GM19240 (cell line): ENCODE results near the gene MFSD12.

Experiments used
- DNase-seq: peaks from one replicate; pipeline ENCODE4 v3.0.0; 2011; ENCODE audit warnings: low spot score; ENCODE audit not compliant: insufficient read length

Gene MFSD12

DNA sequence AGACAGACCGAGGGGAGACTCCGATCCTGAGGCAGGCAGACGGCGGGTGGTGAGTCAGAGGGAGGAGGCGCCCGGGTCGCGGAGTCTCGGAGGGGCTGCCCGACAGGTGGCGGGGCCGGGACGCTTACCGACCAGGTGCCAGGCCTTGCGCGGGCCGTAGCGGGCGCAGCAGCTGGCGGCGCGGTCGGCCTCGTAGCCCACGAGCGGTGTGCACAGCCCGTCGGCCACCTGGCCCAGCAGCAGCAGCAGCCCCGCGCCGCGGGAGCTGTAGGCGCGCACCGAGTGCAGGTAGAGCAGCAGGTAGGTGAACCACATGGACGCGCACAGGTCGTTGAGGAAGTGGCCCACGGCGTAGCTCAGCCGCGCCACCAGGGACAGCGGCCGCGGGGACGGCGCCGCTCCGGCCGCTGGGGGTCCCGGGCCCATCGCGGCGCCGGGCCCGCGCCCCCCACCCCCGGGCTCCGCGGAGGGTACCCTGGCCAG is 367 bp downstream of the MFSD12 start:
- no peak for DNase-seq

DNA sequence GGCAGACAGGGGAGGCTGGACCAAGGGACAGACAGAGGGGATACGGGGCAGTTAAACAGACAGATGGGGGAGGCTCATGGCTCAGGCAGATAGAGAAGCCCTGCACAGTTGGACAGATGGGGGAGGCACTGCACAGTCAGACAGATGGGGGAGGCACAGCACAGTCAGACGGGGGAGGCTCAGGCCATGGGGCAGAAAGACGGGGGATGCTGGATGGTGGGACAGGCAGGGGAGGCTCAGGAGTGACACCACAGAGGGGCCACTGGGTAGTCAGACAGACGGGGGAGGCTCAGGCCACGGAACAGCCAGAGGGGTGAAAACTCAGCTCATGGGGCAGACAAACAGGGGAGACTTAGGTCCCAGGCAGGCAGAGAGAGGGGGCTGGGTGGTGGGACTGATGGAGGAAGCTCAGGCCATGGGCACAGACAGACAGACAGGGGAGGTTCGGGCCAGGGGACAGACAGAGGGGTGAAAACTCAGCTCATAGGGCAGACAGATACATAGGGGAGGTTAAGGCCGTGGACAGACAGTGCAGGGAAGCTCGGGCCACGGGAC is 886 bp downstream of the MFSD12 start:
- no peak for DNase-seq

DNA sequence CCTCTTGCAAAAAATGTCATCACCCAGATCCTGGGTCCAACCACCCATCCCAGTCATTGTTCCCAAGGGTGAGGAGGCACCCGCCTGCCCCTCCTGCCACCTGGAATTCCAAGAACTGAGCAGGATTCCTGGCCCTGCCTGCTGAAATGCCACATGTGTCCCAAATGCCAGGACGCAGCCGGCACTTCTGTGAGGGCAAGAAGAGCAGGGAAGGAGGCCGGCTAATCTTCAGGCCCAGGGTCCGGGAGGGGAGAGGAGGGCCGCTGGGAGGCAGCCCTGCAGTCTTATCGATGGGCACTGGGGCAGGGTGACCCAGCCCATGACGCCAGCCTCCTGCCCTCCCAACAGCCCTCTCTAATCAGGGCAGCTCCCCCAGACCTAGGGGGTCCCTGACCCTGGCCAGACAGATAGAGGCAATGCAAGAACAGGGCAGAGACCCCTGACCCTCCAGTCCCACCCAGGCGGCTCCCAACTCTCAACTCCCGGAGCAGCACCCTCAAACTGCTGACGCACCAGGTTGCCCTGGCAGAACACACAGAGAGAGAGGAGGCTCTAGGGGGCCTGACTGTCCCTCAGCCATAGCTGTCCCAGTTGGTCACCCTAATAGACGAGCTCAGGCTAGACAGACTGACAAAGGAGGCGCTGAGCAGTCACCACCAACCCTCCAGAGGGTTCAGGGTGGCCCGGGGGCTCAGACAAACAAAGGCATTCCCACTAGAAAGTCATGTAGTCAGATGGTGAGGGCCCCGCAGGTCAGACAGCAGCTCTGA is 1.5 kb downstream of the MFSD12 start:
- DNase-seq, result no peak

DNA sequence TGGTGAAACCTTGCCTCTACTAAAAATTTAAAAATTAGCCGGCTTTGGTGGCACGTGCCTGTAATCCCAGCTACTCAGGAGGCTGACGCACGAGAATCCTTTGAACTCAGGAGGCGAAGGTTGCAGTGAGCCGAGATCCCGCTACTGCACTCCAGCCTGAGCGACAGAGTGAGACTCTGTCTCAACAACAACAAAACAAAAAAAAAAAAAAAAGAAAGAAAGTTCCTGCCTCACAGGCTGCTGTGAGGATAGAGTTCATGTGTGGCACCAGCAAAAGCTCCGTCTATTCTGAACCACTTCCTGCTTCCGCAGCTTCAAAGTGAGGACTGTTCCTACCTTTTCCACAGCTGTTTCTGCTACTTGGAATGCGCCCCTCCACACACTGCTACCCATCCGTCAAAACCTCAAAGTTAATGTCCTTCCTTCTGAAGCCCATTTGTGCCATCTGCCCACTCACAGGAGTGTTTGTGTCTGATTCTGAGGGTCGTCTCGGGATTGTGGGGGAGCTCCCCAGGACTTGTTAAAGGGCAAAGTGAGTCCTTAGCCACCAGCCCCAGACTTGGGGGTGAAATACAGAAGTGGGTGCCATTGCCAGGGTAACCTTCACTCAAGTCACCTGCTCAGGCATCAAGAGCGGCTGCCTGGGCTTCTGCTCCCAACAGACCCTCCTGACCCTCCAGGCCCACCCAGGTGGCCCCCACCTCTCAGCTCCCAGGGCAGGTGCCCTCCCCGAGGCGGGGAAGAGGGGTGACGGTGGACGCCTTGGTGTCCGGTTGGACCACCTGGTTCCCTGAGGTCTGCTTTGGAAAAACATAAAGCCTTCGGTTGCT is 2.9 kb downstream of the MFSD12 start:
- no peak for DNase-seq

DNA sequence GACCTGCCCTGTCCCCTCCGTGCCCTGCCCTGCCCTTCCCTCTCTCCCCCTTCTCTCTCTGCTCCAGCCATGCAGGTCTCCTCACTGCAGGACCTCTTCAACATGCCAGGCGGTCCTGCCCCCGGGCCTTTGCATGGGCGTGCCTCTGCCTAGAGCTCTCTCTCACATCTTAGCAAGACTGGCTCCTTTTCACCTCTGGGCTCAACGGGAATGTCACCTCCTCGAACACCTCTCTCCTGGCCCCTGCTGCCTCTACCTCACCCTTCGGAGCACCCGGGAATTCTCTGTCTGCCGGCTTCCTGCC is 5.6 kb downstream of the MFSD12 start:
- no peak for DNase-seq

GRCh38 chr19:3550947-3551791 is 6.2 kb downstream of the MFSD12 start:
- no peak for DNase-seq

GRCh38 chr19:3549816-3550215 is 7.6 kb downstream of the MFSD12 start:
- DNase-seq, result no peak

- no peak for DNase-seq
These were observed 8.8 kb downstream of the MFSD12 start for GRCh38 chr19:3548606-3549005.

DNA sequence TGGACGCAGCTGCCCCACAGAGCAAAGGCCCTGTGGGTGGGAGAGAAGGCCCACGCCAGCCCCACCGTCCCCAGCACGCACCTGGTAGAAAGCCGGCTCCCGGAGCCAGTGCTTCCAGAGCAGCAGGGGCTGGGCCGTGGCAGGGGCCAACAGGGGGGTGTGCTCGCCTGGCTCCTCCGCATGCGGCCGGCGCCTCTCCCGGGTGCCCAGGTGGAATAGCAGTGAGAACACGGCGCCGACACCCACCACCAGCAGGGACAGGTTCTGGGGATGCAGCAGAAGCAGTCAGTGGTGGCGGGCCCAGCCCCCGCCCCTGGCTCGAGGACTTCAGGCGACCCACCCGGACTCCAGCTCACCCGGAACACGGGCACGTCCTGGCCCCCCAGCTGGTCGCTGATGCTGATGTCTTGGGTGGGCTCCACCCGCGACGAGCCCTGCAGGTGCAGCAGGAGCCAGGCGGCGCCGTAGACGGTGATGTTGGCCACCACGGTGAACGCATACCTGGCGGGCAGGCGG is 9.6 kb downstream of the MFSD12 start:
- no peak for DNase-seq

DNA sequence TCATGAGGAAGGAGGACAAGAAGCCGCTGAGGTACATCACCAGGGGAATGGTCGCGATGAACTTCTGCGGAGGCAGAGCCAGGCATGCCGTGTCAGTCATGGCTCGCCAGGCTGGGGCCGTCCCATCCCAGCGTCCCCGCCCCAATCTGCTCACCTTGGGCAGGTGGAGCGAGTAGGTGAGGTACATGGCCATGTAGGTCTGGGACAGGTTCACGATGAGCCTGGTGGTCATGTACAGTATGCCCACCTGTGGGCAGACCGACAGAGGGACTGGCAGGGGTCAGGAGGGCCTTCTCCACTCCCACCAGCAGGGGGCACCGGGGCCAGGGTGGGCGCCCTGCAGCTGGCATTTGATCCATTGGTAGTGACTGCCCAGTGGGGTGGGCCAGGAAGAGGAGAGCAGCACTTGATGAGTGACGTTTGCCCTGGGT is 10.1 kb downstream of the MFSD12 start:
- no peak for DNase-seq

- no peak for DNase-seq
These were observed 11.3 kb downstream of the MFSD12 start for GRCh38 chr19:3546119-3546518.

GRCh38 chr19:3545669-3546034 is 11.7 kb downstream of the MFSD12 start:
- no peak for DNase-seq

- peak; percentile 81 for DNase-seq
These were observed 12.4 kb downstream of the MFSD12 start for GRCh38 chr19:3544742-3545668.

GRCh38 chr19:3544058-3544376 is 13.4 kb downstream of the MFSD12 start:
- no peak for DNase-seq

- DNase-seq, result no peak
These were observed 14.0 kb downstream of the MFSD12 start for GRCh38 chr19:3543150-3544057.

DNA sequence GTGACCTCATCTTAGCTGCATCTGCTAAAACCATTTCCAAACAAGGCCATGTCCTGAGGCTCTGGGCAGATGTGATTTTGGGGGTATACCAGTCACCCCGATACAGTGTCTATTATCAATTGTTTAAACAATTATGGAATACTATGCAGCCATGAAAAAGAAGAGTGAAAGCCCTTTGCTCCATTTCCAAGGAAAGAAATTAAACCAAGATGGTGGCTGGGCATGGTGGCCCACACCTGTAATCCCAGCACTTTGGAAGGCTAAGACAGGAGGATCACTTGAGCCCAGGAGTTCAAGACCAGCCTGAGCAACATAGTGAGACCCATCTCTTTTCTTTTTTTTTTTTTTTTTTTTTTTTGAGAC is 17.6 kb downstream of the MFSD12 start:
- DNase-seq, result no peak

- no peak for DNase-seq
These were observed 18.2 kb downstream of the MFSD12 start, which contains the start of gene TEKTIP1 for GRCh38 chr19:3538965-3539755. TEKTIP1 (plus strand) TSS chr19:3539174; CDS start chr19:3539178, 4 bp downstream.

GRCh38 chr19:3538258-3538929 is 19.0 kb downstream of the MFSD12 start:
- DNase-seq, result no peak
